Measurements from ENCODE around the gene CLMN.
"Not testable (repeated sequence)": the region's sequence is repeated elsewhere in the genome, so short reads cannot be mapped to it uniquely, and the experiment has no call there.

Gene CLMN

GRCh38 chr14:95153866-95154265, 165.8 kb downstream of the CLMN start:
- no peak for DNase-seq

- DNase-seq: no peak
Measured at GRCh38 chr14:95151561-95151960, 168.1 kb downstream of the CLMN start.

- DNase-seq: no peak
Measured at GRCh38 chr14:95150910-95151309, 168.8 kb downstream of the CLMN start.

GRCh38 chr14:95149441-95149840, 170.3 kb downstream of the CLMN start:
- DNase-seq: no peak

GRCh38 chr14:95147597-95147996, 172.1 kb downstream of the CLMN start:
- no peak for DNase-seq

- DNase-seq: no peak
Measured at GRCh38 chr14:95146079-95146771, 173.5 kb downstream of the CLMN start.

GRCh38 chr14:95144849-95145248, 174.9 kb downstream of the CLMN start:
- DNase-seq: no peak

- no peak for DNase-seq
Measured at GRCh38 chr14:95143808-95144620, 175.7 kb downstream of the CLMN start.

GRCh38 chr14:95142208-95142607, 177.5 kb downstream of the CLMN start:
- DNase-seq: no peak

- no peak for DNase-seq
Measured at GRCh38 chr14:95141684-95142083, 178.0 kb downstream of the CLMN start.

- no peak for DNase-seq
Measured at GRCh38 chr14:95140060-95140858, 179.4 kb downstream of the CLMN start.

GRCh38 chr14:95138876-95139275, 180.8 kb downstream of the CLMN start:
- no peak for DNase-seq

- DNase-seq: not testable (repeated sequence)
Measured at GRCh38 chr14:95138455-95138854, 181.3 kb downstream of the CLMN start.

- DNase-seq: no peak
Measured at GRCh38 chr14:95137804-95138167, 181.9 kb downstream of the CLMN start.

- no peak for DNase-seq
Measured at GRCh38 chr14:95137164-95137803, 182.4 kb downstream of the CLMN start.

- DNase-seq: no peak
Measured at GRCh38 chr14:95136631-95137030, 183.1 kb downstream of the CLMN start.

GRCh38 chr14:95134304-95134933, 185.3 kb downstream of the CLMN start:
- DNase-seq: no peak

- no peak for DNase-seq
Measured at GRCh38 chr14:95133282-95133681, 186.4 kb downstream of the CLMN start.

- DNase-seq: no peak
Measured at GRCh38 chr14:95132760-95133159, 186.9 kb downstream of the CLMN start.
